A549 (cell line): Measurements from ENCODE around the gene APEX1. TPM values are rescaled to one million over a fixed set of nuclear protein-coding genes. Genes with fewer than 3 reads are reported as not detected.
A peak's percentile ranks its signal among the peaks of the same experiment; 100 is the strongest.

Experiments
- ATAC-seq, 2 experiments: fragments of 200-7000 bp in 1 of 2; fragments of >200 bp in 1 of 2; cut with Nextera tagmentation in 1 of 2; cut with Tn5 transposase in 1 of 2; 3 replicates each; pipeline versions ENCODE4 v1.8.0 to v1.9.1; 2018 to 2020; ENCODE audit warnings: mild to moderate bottlenecking in 1 of 2, moderate library complexity in 1 of 2
- CTCF ChIA-PET: fragments of 300-600 bp; sonication (Branson Sonifier 250); formaldehyde crosslinking; extraction: SDS; loops from one replicate; lab custom pipeline; 2021; ENCODE audit warnings: antibody characterized with exemption, inconsistent platforms; lab: Yijun Ruan, JAX
- POLR2A ChIA-PET: fragments of 350-600 bp; formaldehyde crosslinking; extraction: SDS; loops from one replicate; lab custom pipeline; 2021; ENCODE audit warnings: antibody characterized with exemption, inconsistent platforms; lab: Yijun Ruan, JAX
- DNase-seq, 2 experiments: peaks; one replicate each; pipeline versions ENCODE4 v3.0.0 to v3.0.0-alpha.2; 2011 to 2016; ENCODE audit warnings: low read depth in 1 of 2, low spot score in 1 of 2
- FAIRE-seq: peaks from 2 replicates; lab custom pipeline; 2011; peaks lifted over from hg19 to GRCh38; lab: Jason Lieb, UNC
- H3K27ac ChIP-seq, 2 experiments: fragments of >200 bp; sonication (Bioruptor Twin); formaldehyde crosslinking; 3 replicates each; pipeline ENCODE4 v1.5.1; 2016 to 2017
- H3K4me1 ChIP-seq: fragments of >200 bp; sonication (Bioruptor Twin); formaldehyde crosslinking; 3 replicates; pipeline ENCODE4 v1.6.1; 2016
- H3K4me2 ChIP-seq: fragments of >200 bp; sonication (Bioruptor Twin); formaldehyde crosslinking; 3 replicates; pipeline ENCODE4 v1.6.1; 2016
- H3K4me3 ChIP-seq: fragments of >200 bp; sonication (Bioruptor Twin); formaldehyde crosslinking; 3 replicates; pipeline ENCODE4 v1.5.1; 2016
- H3K9me3 ChIP-seq: fragments of >200 bp; sonication (Bioruptor Twin); formaldehyde crosslinking; 3 replicates; pipeline ENCODE4 v1.6.1; 2016
- ATOH8 ChIP-seq: fragments of 250-450 bp; sonication (Bioruptor Pico); IDR thresholded peaks from 2 replicates; pipeline ENCODE4 v1.5.0; 2020; ENCODE audit warnings: low read depth, mild to moderate bottlenecking, moderate library complexity
- BCL3 ChIP-seq: fragments of >200 bp; sonication (Bioruptor Twin); formaldehyde crosslinking; IDR thresholded peaks from 3 replicates; pipeline ENCODE4 v1.6.1; 2016
- CHD4 ChIP-seq: fragments of 200-600 bp; sonication (generic); IDR thresholded peaks from 2 replicates; pipeline ENCODE4 v1.6.1; 2016; ENCODE audit warnings: antibody characterized with exemption, mild to moderate bottlenecking, borderline replicate concordance
- CTCF ChIP-seq: fragments of >200 bp; sonication (Bioruptor Twin); formaldehyde crosslinking; IDR thresholded peaks from 3 replicates; pipeline ENCODE4 v1.5.1; 2016
- FOSB ChIP-seq: fragments of 250-450 bp; sonication (Bioruptor Pico); IDR thresholded peaks from 2 replicates; pipeline ENCODE4 v1.5.0; 2020; ENCODE audit warnings: mild to moderate bottlenecking, moderate library complexity
- HES2 ChIP-seq: fragments of >200 bp; sonication (Bioruptor Twin); formaldehyde crosslinking; IDR thresholded peaks from 2 replicates; pipeline ENCODE4 v1.6.1; 2016
- HOXB5 ChIP-seq: fragments of 250-450 bp; sonication (Bioruptor Pico); IDR thresholded peaks from 2 replicates; pipeline ENCODE4 v1.5.0; 2020; ENCODE audit warnings: mild to moderate bottlenecking, moderate library complexity
- JUN ChIP-seq, 2 experiments: fragments of >200 bp; sonication (Bioruptor Twin); formaldehyde crosslinking; IDR thresholded peaks; 2 replicates in 1 of 2; 3 replicates in 1 of 2; pipeline ENCODE4 v1.6.1; 2016 to 2017
- MAX ChIP-seq: IDR thresholded peaks from 2 replicates; pipeline ENCODE4 v1.6.1; 2012
- MAZ ChIP-seq: fragments of 150-350 bp; IDR thresholded peaks from 2 replicates; pipeline ENCODE4 v1.6.1; 2014; ENCODE audit warnings: antibody characterized with exemption, low read depth, low read length, borderline replicate concordance
- NPAS2 ChIP-seq: fragments of 250-450 bp; sonication (Bioruptor Pico); IDR thresholded peaks from 2 replicates; pipeline ENCODE4 v1.8.0; 2022; ENCODE audit warnings: mild to moderate bottlenecking, moderate library complexity, borderline replicate concordance
- PHF8 ChIP-seq: fragments of 200-600 bp; sonication (generic); IDR thresholded peaks from 2 replicates; pipeline ENCODE4 v1.6.1; 2016; ENCODE audit warnings: low read depth, mild to moderate bottlenecking, antibody characterized with exemption, moderate library complexity, borderline replicate concordance
- POLR2A ChIP-seq: IDR thresholded peaks from 2 replicates; pipeline ENCODE4 v1.6.1; 2012; ENCODE audit warnings: mild to moderate bottlenecking, low read length
- RAD21 ChIP-seq, 2 experiments: fragments of >200 bp in 1 of 2; sonication (Bioruptor Twin) in 1 of 2; formaldehyde crosslinking in 1 of 2; IDR thresholded peaks in 1 of 2; conservative IDR thresholded peaks in 1 of 2; 2 replicates in 1 of 2; 3 replicates in 1 of 2; pipeline ENCODE4 v1.6.1; 2012 to 2018; ENCODE audit warnings: inconsistent platforms in 1 of 2
- REST ChIP-seq: fragments of 200-600 bp; sonication (generic); IDR thresholded peaks from 2 replicates; pipeline ENCODE4 v1.6.1; 2016; ENCODE audit warnings: antibody characterized with exemption, mild to moderate bottlenecking, moderate library complexity
- TFCP2L1 ChIP-seq: fragments of 250-450 bp; sonication (Bioruptor Pico); IDR thresholded peaks from 2 replicates; pipeline ENCODE4 v1.5.0; 2021; ENCODE audit warnings: mild to moderate bottlenecking
- TP53 ChIP-seq: fragments of 250-450 bp; sonication (Bioruptor Pico); IDR thresholded peaks from 2 replicates; pipeline ENCODE4 v1.5.0; 2021; ENCODE audit warnings: mild to moderate bottlenecking, moderate library complexity
- USF2 ChIP-seq: fragments of 450-650 bp; IDR thresholded peaks from 2 replicates; pipeline ENCODE4 v1.6.1; 2014; ENCODE audit warnings: antibody characterized with exemption
- ZSCAN20 ChIP-seq: fragments of 250-450 bp; sonication (Bioruptor Pico); IDR thresholded peaks from 2 replicates; pipeline ENCODE4 v1.8.0; 2022; ENCODE audit warnings: mild to moderate bottlenecking, moderate library complexity
- WGBS: methylation state at CpG from one replicate; pipeline ENCODE4 v1.1.6; 2017; ENCODE audit errors: missing lambda C conversion rate; 5-methylcytosine and 5-hydroxymethylcytosine counted together
- polyA plus RNA-seq, 4 experiments: library from polyadenylated mRNA; depleted of rRNA in 3 of 4; stranded (reverse); fragments of >200 nt; fragmentation: RNase III in 1 of 4; extraction: RNeasy Plus Mini Kit Qiagen cat#74134 plus additional on column Dnase treatment in 1 of 4; gene quantifications; 2 replicates in 3 of 4; 3 replicates in 1 of 4; pipeline ENCODE4 v1.2.3, GENCODE V29; 2011 to 2017

Gene APEX1
- polyA plus RNA-seq, 2 of the 4 experiments (the other 2 are of a cell fraction), result 312 to 324 TPM

- ChIA-PET POLR2A (interaction anchor here (0.6 to 3.0 kb wide), 12 partner anchors 8 to 270 kb away, joined by 3 to 20 read pairs (median 5); partner anchors contain the start of genes APEX1, OSGEP, PARP2 and PIP4P1), CTCF (interaction anchor here (1.2 to 1.5 kb wide), 2 partner anchors 9 to 43 kb away, joined by 3 to 5 read pairs; partner anchors contain the start of gene APEX1)
- DNase-seq, result no peak
- Histone ChIP-seq H3K9me3 (no peaks in the 10 kb centered on the region), H3K27ac (peak overlapping the region; percentile 95 to 96), H3K4me3 (peak overlapping the region; percentile 61), H3K4me1 (peaks cover 10% of the 10 kb centered on the region; the same call in 2 of the 3 replicates), H3K4me2 (peak overlapping the region; percentile 77)
- FAIRE-seq, result no peak
- peak in 1 of 2 experiments; percentile 3; a peak in 3 of 6 replicates for ATAC-seq
- 15% methylated on average over 7 of the region's 7 CpGs for WGBS
- TF ChIP-seq FOSB (CRISPR knock-in tag) (no peak), ZSCAN20 (no peak), TP53 (CRISPR knock-in tag) (no peak)
- TF ChIP-seq, all 56 proteins: peak for 0
These were observed 42.6 kb upstream of the APEX1 start for GRCh38 chr14:20412411-20412810.

GRCh38 chr14:20412876-20413743 lies 41.9 kb upstream of the APEX1 start, which contains the start of gene TEP1:
Gene TEP1, minus strand, starts transcription at chr14:20413501. Its CDS starts 5,062 bp downstream, at chr14:20408439.
- WGBS, result under 1% methylated on average over 29 of the region's 43 CpGs
- Histone ChIP-seq H3K4me1 (peaks cover 15% of the 10 kb centered on the region), H3K9me3 (no peaks in the 10 kb centered on the region), H3K4me2 (peak within 1 kb of the TSS; percentile 77), H3K4me3 (peak within 1 kb of the TSS; percentile 61), H3K27ac (peak within 1 kb of the TSS; percentile 95 to 96)
- FAIRE-seq (no peak), DNase-seq (peak; percentile 82 to 88), ATAC-seq (peak; percentile 97 to 98)
- ChIA-PET CTCF (interaction anchor here (0.6 to 3.1 kb wide), 10 partner anchors 8 to 299 kb away, joined by 3 to 31 read pairs (median 4); partner anchors contain the start of gene APEX1), POLR2A (interaction anchor here (0.6 to 3.0 kb wide), 13 partner anchors 9 to 269 kb away, joined by 3 to 20 read pairs (median 5); partner anchors contain the start of genes APEX1, OSGEP, PARP2 and PIP4P1)
- TF ChIP-seq PHF8 (peak; percentile 94), MAX (peak; percentile 63), RAD21 (conservative IDR thresholded peaks at IDR 0.05 in 1 of 2, IDR thresholded peaks at IDR 0.05 in 1 of 2) (0 out of 5 replicates have a peak, but pooled peaks of 1 of the 2 experiments have one; percentile 21), JUN (IDR thresholded peaks at IDR 0.05) (peak; percentile 92 to 96; a peak in 4 of 5 replicates), POLR2A (peak; percentile 76), ATOH8 (CRISPR knock-in tag) (no peak), CHD4 (no peak), BCL3 (peak; percentile 94; the same call in 2 of the 3 replicates)

GRCh38 chr14:20413744-20414082 lies 41.3 kb upstream of the APEX1 start:
- Histone ChIP-seq H3K4me2 (peak overlapping the region; percentile 77), H3K4me3 (peak overlapping the region; percentile 61), H3K4me1 (peaks cover 21% of the 10 kb centered on the region), H3K9me3 (no peaks in the 10 kb centered on the region), H3K27ac (peak overlapping the region; percentile 95 to 96)
- WGBS, result 26% methylated on average over 9 of the region's 9 CpGs
- peak; percentile 9 to 16; a peak in 2 of 6 replicates for ATAC-seq
- ChIA-PET CTCF (interaction anchor here (0.6 to 3.1 kb wide), 10 partner anchors 9 to 299 kb away, joined by 3 to 31 read pairs (median 4); partner anchors contain the start of gene APEX1), POLR2A (interaction anchor here (0.6 to 3.0 kb wide), 9 partner anchors 9 to 268 kb away, joined by 3 to 20 read pairs (median 5); partner anchors contain the start of genes APEX1, OSGEP, PARP2 and PIP4P1)
- TF ChIP-seq CHD4 (no peak), MAZ (no peak), NPAS2 (CRISPR knock-in tag) (no peak), HOXB5 (no peak), TFCP2L1 (CRISPR knock-in tag) (no peak), REST (no peak), USF2 (no peak), CTCF (no peak), HES2 (no peak)
- DNase-seq, result no peak
- no peak for FAIRE-seq
